ENCODE measurements around the gene GIPC3.
"Not testable (repeated sequence)": the region's sequence is repeated elsewhere in the genome, so short reads cannot be mapped to it uniquely, and the experiment has no call there.

GIPC3 gene

GRCh38 chr19:3578390-3578789 lies 6.9 kb upstream of the GIPC3 start:
- DNase-seq: no peak

- DNase-seq: no peak
Measured at GRCh38 chr19:3580156-3580934, 4.9 kb upstream of the GIPC3 start.

GRCh38 chr19:3581792-3582191 lies 3.5 kb upstream of the GIPC3 start:
- not testable (repeated sequence) for DNase-seq

- DNase-seq: not testable (repeated sequence)
Measured at GRCh38 chr19:3584036-3584802, 1.1 kb upstream of the GIPC3 start.

- no peak for DNase-seq
Measured at GRCh38 chr19:3586127-3586626, 899 bp downstream of the GIPC3 start.

- DNase-seq: no peak
Measured at GRCh38 chr19:3586707-3587346, 1.5 kb downstream of the GIPC3 start.

- no peak for DNase-seq
Measured at GRCh38 chr19:3589439-3589838, 4.2 kb downstream of the GIPC3 start.

- no peak for DNase-seq
Measured at GRCh38 chr19:3589949-3590348, 4.7 kb downstream of the GIPC3 start.

- no peak for DNase-seq
Measured at GRCh38 chr19:3590991-3591659, 5.8 kb downstream of the GIPC3 start.

GRCh38 chr19:3591876-3592613 lies 6.8 kb downstream of the GIPC3 start:
- no peak for DNase-seq

GRCh38 chr19:3593156-3593555 lies 7.9 kb downstream of the GIPC3 start:
- no peak for DNase-seq

GRCh38 chr19:3595521-3596061 lies 10.3 kb downstream of the GIPC3 start:
- DNase-seq: no peak

GRCh38 chr19:3599776-3600187 lies 14.5 kb downstream of the GIPC3 start:
- DNase-seq: no peak

GRCh38 chr19:3601021-3601420 lies 15.7 kb downstream of the GIPC3 start:
- no peak for DNase-seq

- DNase-seq: no peak
Measured at GRCh38 chr19:3603121-3603811, 18.0 kb downstream of the GIPC3 start.

GRCh38 chr19:3604227-3604986 lies 19.1 kb downstream of the GIPC3 start:
- no peak for DNase-seq

GRCh38 chr19:3604987-3605343 lies 19.7 kb downstream of the GIPC3 start:
- DNase-seq: no peak

- no peak for DNase-seq
Measured at GRCh38 chr19:3605361-3605760, 20.1 kb downstream of the GIPC3 start.

- DNase-seq: no peak
Measured at GRCh38 chr19:3605770-3606169, 20.5 kb downstream of the GIPC3 start.

- peak; percentile 12 for DNase-seq
Measured at GRCh38 chr19:3606174-3606689, 21.0 kb downstream of the GIPC3 start.

Measured in NCI-H510A treated with DMSO at 0.1 percent for 48 hours (cell line).